GM19324 (cell line): ENCODE measurements around the gene GATA3.

Experiments
- ATAC-seq: cut with Tn5 transposase; IDR thresholded peaks from one replicate; pipeline ENCODE4 v1.9.1; 2021; ENCODE audit warnings: mild to moderate bottlenecking, moderate library complexity; ENCODE audit not compliant: unreplicated experiment, low FRiP score

The GATA3 gene

DNA sequence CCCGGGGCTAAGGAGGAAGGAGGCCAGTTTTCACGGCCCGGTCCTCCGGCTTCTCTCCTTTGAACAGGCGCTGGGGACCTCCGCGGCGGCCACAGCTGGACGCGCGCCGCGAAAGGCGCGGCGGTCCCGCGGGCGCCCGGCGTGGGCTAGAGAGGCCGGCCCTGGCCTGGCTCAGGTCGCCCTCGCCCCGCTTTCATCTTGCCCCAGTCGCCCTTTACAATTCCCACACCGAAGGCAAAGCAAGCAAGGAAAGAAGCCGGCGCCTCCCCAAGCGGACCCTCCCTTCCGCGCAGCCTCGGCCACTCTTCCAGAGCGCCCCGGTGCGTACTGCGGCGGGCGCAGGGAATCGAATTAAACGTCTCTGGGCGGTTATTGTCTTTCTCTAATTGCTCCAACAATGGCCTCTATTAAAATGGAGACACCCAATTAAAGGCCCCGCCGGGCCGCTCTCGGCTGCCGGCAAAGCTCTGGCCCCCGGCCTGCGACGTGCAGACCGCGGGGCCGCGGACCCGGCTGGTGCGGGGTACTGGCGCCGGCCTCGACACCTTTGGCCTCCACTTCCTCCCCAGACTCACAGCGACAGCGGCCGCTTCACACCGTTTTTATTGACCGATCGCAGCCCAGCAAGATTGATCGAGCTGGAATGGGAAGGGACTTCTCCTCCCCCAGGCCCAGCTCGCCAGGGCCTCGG, 4.5 kb upstream of the GATA3 start:
- no peak for ATAC-seq

DNA sequence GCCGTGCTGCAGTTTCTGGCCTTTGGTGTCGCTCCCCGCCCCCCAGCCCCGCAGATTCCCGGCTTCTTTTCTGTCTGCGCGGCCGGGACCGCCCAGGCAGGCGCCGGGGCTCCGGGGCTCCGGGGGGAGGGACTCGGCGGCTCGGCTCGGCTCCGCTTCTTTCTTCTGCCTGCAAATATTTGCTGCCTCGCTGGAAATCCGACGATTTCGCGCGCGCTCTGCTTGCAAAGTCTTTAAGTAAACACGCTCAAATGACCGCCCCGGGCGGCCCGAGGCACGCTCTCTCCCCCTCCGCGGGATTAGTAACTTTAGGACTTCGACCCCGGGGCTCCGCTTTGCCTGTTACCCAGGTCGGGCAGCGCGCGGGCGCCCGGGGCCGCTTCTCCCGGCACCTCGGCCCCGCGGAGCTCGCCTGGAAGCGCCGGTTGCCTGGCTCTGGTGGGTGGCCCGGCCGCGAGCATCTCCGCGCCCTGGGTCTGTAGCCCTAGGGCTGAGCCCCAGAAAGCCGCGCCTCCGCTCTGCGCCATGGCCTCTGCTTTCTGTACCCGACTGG, 3.9 kb upstream of the GATA3 start:
- ATAC-seq, result no peak

DNA sequence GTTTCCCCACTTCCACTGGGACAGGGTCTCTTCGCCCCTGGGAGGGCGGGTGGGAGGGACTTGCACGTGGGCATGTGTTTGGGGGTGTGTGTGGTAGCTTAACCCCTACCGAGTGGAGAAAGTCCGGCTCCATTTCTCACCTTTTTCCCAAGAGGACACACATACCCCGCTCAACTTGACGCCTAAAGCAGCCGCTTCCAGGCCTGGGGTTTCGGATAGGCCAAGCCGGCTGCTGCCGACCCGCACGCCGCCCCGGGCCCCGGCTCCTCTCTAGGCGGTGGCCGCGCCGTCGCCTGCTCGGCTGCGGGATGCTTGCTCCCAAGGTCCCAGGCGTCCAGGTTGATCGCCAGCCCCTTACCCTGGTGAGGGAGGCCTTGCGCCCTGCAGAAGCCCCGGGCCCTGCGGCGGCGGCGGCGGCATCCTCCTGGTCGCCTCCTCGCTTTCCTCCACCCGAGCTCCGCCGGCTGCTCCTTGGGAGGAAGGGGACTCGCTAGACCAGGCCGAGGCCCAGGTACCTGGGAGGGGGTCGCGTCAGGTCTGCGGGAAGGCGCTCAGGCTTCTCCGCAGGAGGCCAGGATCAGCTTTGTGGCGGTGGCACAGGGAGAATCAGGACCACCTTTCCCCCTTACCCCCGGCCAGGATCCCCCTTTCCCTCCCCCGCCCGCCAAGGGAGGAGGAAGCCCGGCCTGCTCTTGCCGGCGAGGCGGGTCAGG, 3.2 kb upstream of the GATA3 start:
- no peak for ATAC-seq

DNA sequence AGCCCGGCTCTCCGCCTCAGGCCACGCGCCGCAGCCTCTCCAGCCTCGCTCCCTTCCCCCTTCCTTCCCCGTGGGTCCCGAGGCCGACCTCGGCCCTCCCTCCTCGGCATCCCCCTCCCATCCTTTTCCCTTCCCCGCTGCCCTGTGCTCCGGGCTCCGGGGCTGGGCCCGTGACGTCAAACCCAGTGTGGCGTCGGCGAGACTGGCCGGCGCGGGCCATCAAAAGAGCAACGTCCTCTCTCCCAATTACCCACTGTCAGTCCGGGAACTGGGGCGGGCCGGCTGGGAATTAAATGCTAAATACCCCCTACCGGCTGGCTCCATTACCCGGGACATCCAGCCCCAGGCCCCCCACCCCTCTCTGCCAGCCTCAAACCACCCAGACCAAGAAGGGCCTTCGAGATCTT, 2.6 kb upstream of the GATA3 start:
- ATAC-seq, result no peak

DNA sequence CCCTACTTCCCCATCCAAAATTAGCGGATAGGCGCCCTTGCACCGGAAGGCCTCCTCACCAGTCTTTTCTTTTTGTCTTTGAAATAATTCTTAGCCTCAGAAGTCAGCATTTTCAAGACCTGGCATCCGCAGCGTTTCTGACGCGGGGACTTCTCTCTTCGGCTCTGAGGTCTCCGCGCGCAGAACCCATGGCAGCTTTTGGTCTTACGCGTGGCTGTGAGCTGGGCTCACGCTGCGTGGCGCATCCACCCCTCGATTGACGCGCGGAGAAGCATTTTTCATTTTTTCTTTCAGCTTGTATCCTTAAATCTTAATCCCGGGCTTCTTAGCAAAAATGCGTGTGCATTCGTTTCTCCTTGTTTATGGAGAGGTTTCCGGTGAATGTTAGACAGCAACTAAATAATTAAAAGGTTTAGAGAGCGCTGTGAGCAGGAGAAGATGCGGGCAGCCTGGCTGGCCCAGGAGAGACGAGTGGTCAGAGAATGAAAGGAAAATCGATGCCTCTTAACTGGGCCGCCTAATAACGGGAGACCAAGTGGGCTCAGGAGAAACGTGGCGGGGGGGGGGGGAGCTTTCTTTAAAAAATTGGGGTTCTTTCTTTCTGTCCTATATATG, 2.0 kb upstream of the GATA3 start:
- ATAC-seq, result no peak

DNA sequence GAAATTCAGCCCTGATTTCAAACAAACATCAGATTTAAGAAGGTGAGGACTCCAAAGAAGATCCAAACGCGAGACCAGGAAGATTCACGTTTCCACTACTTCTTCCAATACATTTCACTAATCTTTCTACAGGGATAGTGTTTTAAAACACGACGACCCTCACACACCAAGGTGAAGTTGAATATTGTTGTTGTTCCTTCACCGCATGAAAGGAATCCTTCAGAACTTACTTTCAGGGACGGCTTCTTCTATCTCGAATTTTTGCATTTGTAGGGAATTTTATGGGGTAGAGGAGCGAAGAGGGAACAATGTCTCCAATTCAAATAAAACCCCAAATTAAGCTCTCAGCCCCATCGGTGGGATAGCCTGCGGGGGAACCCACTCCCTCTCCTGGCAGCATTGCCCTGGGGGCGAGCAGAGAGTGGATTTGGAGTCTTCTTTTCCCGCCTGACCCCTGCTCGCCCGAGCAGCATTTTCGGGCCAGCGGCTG, 1.5 kb upstream of the GATA3 start:
- ATAC-seq, result no peak

DNA sequence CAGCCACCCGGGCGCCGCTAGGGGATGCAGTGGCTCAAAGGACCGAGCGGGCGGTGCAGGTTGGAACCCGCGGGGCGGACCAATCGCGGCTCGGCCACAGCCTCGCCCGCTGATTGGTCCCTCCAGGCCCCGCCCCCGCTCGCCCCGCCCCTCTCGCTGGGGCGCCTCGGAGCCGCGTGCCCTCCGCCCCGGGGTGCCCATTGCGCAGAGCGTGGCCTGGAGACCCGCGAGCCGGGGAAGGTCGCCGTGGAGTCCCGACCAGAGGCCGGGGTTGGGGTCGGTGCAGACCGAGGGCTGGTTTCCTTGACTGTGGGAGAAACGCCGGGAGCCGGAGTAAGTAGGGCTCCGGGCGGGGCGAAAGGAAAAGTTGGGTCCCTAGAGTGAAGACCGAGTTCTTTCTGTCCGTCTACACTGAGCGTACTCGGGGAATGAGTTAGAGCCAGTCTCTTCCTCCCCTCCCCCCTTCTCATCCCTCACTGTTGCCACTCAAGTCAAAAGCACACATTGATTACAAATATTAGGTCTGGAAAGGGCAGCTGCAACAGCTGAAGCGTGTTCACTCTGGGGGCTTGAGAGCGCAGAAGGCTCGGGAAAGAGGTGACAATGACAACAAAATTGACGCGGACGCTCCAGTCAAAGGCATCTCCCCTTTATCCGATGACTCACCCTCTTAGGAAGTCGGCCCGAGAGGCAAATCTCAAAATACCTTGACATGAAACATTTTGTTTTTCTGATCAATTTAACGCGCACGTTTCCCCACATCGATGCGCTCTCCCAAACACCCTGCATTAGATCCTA, 843 bp upstream of the GATA3 start:
- peak; percentile 69 for ATAC-seq

DNA sequence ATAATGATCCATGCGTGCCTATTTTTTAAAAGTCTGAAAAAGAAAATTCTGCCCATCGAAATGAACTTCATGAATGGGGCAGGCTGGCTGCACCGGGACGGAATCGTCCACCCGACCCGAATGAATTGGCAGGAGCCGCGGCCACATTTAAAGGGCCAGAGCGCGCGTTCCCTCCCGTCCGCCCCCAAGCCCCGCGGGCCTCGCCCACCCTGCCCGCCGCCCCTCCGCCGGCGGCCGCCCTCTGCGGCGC, 319 bp upstream of the GATA3 start:
- ATAC-seq, result peak; percentile 16

DNA sequence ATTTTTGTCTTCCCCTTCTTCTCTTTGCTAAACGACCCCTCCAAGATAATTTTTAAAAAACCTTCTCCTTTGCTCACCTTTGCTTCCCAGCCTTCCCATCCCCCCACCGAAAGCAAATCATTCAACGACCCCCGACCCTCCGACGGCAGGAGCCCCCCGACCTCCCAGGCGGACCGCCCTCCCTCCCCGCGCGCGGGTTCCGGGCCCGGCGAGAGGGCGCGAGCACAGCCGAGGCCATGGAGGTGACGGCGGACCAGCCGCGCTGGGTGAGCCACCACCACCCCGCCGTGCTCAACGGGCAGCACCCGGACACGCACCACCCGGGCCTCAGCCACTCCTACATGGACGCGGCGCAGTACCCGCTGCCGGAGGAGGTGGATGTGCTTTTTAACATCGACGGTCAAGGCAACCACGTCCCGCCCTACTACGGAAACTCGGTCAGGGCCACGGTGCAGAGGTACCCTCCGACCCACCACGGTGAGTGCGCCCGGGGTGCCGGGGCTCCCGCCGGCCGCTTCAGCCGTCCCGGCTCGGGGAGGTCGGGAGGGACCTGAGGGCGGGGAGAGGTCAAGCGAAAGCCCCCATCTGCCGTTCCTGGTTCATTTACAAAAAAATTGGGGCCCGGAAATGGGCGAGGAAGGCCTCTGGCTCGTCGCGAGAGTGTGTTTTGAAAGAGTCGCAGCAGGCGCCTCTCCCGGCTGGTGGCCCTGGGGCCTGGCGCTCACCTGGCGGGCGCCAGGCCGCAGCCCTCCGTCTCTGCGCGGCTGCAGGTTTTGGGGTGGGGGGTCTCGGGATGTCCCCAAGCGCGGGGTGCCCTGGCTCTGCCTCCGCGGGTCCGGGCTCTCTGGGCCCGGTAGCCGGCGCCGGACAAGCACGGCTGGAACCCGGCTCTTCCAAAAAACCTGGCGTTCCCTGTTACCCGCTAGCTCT, 1.2 kb downstream of the GATA3 start:
- no peak for ATAC-seq

DNA sequence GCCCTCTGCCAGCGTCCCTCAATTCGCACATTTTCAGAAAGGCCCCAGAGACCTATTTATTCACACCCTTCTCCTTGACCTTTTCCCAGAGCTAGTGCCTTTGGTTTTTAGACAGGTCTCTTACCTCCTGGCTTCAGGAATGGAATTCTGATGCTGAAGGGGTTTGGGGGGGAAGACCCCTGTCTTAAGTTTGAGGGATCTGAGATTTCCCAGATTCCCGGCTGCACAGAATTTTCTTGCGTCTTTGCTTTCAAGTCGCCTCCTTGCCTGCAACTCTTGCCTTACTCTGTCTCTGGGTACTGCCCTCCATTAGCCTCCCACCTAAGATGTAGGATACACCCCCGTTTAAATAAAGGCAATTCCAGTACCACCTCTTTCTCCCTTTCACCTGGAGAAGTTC, 1.9 kb downstream of the GATA3 start:
- ATAC-seq, result no peak

DNA sequence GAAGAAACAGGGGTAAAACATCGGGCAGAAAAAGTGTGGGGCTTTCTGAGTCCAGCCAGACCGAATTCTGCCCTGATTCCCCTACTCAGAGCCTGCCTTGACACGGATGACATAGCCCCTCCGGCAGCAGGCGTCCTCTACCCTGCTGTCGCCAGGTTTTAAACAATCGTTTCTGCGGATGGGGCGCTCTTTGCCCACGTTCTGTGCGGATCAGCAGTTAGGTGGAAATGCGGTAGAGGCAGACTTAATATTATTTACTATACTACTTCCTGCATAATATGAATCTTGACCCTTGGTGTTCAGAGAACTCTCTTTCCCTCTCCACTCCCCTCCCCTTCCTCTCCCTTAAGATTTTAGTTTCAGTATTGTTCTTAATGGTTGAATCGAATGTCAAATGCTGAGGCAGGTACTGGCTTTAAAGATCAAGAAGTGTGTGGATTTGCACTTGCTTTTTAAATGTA, 2.4 kb downstream of the GATA3 start:
- ATAC-seq, result no peak

DNA sequence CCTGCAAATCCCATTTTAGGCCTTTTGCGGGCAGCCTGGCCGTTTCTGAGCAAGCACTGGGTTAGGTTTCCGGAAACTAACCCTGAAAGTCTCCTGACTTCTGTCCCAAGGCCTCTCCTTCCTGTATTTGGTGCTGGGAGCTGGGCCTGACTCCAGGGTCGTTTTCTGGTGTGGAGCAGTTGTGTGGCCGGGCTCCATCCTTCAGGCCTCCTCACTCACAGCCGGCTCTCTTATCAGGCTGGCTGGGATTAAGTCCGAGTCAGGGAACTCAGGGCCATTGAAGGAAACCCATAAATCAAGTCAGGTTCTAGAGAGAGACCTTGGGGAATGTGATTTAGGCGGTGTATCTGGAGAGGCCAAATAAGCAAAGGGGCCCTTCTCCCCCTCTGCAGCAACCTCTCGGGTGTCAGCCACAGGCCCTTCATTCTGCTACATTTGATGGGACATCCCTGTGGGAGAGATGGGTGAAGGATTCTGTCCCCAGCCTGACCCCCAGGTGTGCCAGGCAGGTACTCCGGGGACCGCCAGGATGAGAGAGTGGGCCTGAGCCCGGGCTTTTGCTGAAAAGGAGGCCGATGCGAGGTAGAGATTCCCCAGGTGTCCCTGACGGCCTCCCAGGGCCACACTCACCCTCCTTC, 3.3 kb downstream of the GATA3 start:
- ATAC-seq, result no peak

DNA sequence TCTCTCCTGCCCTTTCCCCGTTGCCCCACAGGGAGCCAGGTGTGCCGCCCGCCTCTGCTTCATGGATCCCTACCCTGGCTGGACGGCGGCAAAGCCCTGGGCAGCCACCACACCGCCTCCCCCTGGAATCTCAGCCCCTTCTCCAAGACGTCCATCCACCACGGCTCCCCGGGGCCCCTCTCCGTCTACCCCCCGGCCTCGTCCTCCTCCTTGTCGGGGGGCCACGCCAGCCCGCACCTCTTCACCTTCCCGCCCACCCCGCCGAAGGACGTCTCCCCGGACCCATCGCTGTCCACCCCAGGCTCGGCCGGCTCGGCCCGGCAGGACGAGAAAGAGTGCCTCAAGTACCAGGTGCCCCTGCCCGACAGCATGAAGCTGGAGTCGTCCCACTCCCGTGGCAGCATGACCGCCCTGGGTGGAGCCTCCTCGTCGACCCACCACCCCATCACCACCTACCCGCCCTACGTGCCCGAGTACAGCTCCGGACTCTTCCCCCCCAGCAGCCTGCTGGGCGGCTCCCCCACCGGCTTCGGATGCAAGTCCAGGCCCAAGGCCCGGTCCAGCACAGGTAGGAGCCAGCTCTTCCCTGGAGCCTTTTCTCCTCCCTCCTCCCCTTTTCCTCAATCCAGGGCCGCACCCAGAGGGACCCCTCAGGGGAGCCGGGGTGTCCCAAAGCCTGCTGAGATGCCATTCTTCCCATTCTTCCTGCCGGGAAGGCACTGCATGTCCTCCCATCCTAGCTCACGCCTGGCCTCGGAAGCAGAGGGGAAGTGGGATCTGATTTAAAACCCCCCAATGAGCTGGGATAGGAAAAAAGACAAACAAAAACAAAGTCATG, 4.0 kb downstream of the GATA3 start:
- no peak for ATAC-seq

DNA sequence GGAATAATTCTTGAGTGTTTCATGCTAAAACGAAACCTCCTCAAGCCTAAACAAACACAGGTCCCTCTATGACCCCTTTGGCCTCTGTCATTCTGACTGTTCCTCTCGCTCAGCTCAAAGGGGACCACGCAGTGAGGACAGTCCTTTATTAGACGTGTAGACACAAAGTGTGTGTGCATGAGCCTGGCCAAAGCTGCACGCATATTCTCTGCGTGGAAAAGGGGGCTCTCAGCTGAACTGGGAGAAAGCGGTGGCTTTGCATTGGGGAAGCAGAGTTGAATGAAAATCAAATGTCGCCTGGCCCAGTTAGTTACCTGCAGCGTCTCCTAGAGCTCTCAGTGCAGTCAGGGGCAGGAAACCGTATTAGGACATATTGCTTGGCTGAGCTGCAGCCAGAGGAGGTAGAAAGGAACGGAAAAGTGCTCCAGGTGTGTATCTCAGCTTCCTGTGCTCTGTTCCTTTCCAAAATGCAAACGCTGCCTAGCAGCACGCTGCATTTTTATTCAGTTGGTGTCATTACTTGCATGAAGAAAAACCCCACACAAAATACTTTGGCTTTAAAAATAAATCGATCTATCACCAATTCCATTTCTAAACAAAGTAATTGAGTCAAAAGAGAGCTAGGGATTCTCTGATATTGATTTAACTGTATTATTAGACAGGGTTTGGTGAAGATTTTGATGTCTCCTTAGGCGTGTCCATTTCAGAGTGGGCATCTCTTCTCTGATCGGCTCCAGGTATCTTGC, 4.9 kb downstream of the GATA3 start:
- no peak for ATAC-seq

DNA sequence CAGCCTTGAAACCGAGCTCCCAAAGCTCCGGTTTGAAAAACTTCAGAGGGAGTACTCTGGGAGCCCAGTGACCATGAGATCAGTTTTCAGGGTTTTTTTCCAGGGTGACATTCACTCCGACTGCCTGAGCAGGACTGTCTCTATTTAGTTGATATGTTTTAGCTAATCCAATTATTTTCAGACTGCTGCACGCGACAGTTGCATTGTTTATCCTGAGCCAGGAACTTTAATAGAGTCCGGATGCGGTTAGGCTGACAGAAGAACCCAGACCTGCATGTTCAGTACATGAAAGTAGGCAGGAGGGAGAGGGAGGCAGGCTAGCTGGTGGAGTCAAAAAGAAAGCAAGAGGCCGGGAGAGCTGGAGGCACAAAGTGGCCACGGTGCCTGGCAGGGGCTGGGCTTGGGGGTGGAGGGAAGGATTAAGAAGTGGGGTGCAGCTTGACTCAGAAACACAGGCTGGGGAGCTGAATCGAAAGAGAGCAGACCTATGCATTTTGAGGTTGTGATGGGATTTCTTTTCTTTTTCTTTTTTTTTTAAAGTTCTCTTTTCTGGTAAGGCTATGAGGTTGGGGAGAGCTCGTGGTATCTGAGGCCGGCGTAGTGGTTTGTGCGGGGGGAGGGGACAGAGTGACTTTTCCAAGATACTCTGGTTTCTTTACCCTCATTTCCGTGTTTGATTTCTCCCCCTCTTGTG, 5.7 kb downstream of the GATA3 start:
- ATAC-seq, result peak; percentile 38

DNA sequence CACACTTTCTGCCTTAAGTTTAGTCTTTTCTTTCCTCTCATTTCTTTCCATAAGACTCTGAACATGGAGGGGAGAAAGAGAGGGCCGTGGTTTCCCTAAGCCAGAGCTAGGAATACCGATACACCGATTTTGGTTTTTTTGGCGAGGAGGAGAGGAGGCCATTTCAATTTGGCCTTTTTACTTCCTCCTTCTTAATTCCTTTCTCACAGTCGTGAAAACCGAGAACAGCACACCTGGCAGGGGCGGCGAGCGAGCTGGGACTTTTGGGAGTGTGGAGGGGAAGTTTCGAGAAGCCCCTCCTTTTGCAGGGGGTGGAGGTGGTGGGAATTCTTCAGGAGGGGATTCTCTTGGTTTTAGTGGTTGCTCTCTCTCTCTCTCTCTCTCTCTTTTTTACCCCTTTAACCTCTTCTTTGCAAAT, 6.2 kb downstream of the GATA3 start:
- ATAC-seq, result no peak
